ENCODE results near the gene KLK13. TPM values are rescaled to one million over a fixed set of nuclear protein-coding genes. Genes with fewer than 3 reads are reported as not detected.

The KLK13 gene
- polyA plus RNA-seq, 1 donor (not counting 4 experiments of a cell fraction or from before 2014, with no cell fraction given): 2.0 TPM

DNA sequence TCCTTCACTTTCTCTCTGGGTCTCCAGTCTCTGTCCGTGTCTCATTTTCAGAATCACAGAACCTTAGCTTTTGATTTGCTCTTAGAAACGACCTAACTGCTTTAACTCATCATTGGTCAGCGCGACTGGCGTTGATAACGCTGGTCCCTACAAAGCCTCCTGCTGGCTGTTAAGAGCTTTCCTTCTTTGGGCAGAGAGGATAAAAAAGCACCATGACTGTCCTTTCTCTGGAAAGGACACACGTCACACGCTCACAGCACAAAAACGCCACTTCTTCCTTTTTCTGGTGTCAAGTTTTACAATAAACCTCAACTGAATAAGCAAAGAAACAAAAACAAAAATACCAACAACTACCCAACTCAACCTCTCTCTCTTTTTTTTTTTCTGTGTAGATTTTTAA, 28.4 kb downstream of the KLK13 start:
- no peak for DNase-seq (ENCODE audit: low read depth, low spot score)
- no peak overlapping the region for H3K4me3 ChIP-seq (ENCODE audit: control insufficient read depth in 2 of 3, extremely low read depth in 1 of 3, insufficient read depth in 2 of 3, low read depth in 1 of 3, low read length in 3 of 3)
- H3K4me1 ChIP-seq (ENCODE audit: control insufficient read depth, extremely low read depth, insufficient read depth, low read length): peaks cover 2% of the 10 kb centered on the region
- no peaks in the 10 kb centered on the region for H3K79me2 ChIP-seq (ENCODE audit: control insufficient read depth, insufficient read depth, low read length)
- no peak overlapping the region for H2AFZ ChIP-seq (ENCODE audit: control insufficient read depth, low read length)
- H4K20me1 ChIP-seq (ENCODE audit: control insufficient read depth, extremely low read depth, insufficient read depth, low read length): no peaks in the 10 kb centered on the region
- H3K9me3 ChIP-seq (ENCODE audit: control insufficient read depth, low read depth, low read length): no peaks in the 10 kb centered on the region
- no peak overlapping the region for H3K9ac ChIP-seq (ENCODE audit: control insufficient read depth, extremely low read depth, insufficient read depth, low read length)
- no peaks in the 10 kb centered on the region for H3K36me3 ChIP-seq (ENCODE audit: control insufficient read depth in 2 of 2, extremely low read depth in 1 of 2, insufficient read depth in 2 of 2, low read length in 2 of 2)
- TF ChIP-seq EZH2 (IDR thresholded peaks at IDR 0.05; ENCODE audit: low read length): no peak
- TF ChIP-seq, protein P1, sequence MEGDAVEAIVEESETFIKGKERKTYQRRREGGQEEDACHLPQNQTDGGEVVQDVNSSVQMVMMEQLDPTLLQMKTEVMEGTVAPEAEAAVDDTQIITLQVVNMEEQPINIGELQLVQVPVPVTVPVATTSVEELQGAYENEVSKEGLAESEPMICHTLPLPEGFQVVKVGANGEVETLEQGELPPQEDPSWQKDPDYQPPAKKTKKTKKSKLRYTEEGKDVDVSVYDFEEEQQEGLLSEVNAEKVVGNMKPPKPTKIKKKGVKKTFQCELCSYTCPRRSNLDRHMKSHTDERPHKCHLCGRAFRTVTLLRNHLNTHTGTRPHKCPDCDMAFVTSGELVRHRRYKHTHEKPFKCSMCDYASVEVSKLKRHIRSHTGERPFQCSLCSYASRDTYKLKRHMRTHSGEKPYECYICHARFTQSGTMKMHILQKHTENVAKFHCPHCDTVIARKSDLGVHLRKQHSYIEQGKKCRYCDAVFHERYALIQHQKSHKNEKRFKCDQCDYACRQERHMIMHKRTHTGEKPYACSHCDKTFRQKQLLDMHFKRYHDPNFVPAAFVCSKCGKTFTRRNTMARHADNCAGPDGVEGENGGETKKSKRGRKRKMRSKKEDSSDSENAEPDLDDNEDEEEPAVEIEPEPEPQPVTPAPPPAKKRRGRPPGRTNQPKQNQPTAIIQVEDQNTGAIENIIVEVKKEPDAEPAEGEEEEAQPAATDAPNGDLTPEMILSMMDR (optimal IDR thresholded peaks at IDR 0.05 in 1 of 3, IDR thresholded peaks at IDR 0.05 in 1 of 3, conservative IDR thresholded peaks at IDR 0.05 in 1 of 3; ENCODE audit: extremely low read depth in 1 of 3, insufficient read depth in 2 of 3, low read length in 3 of 3): no peak
- H3K4me2 ChIP-seq (ENCODE audit: control insufficient read depth, extremely low read depth, insufficient read depth, low read depth, low read length): no peak overlapping the region
- FAIRE-seq: no peak
- peaks cover 3% of the 10 kb centered on the region for H3K27me3 ChIP-seq (ENCODE audit: control insufficient read depth, extremely low read depth, insufficient read depth, low read length)
- no peaks in the 10 kb centered on the region for H3K9me1 ChIP-seq (ENCODE audit: control insufficient read depth, extremely low read depth, insufficient read depth, low read length)
- dilution Hi-C loops (cut with MboI; ENCODE audit: extremely low pct_ligation_motif_present, low sequenced_read_pairs): no loop called here
- H3K27ac ChIP-seq (ENCODE audit: control insufficient read depth, insufficient read depth, low read length): no peak overlapping the region

DNA sequence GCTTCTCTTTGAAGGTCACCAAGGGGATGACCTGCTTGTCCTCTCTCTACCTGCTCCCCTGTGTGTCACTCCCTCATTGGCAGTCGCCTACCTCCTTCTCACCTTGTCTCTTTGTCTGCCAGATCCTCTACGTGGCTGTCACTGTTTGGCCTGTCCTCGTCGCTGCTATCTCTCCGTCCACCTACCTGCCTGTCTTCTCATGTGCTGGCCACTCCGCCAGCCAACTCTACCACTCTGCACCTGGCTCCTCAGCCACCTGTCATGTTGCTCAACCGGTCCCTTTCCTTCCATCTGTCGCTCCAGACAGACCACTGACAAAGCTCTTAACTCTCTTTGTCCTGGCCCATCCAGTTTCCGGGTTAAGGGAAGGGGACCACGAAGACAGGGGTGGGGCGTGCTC, 30.2 kb downstream of the KLK13 start, which contains the start of gene KLK12:
Gene KLK12 (minus strand): TSS at position 299 of the 400 bp plus-strand sequence. CDS start 381 bp downstream, outside the sequence.
- Histone ChIP-seq H3K4me3 (ENCODE audit: control insufficient read depth in 2 of 3, extremely low read depth in 1 of 3, insufficient read depth in 2 of 3, low read depth in 1 of 3, low read length in 3 of 3) (no peak within 1 kb of the TSS), H3K79me2 (ENCODE audit: control insufficient read depth, insufficient read depth, low read length) (no peaks in the 10 kb centered on the region), H3K9me3 (ENCODE audit: control insufficient read depth, low read depth, low read length) (no peaks in the 10 kb centered on the region), H3K9ac (ENCODE audit: control insufficient read depth, extremely low read depth, insufficient read depth, low read length) (no peak within 1 kb of the TSS), H3K4me2 (ENCODE audit: control insufficient read depth, extremely low read depth, insufficient read depth, low read depth, low read length) (no peak within 1 kb of the TSS), H3K9me1 (ENCODE audit: control insufficient read depth, extremely low read depth, insufficient read depth, low read length) (no peaks in the 10 kb centered on the region), H3K27me3 (ENCODE audit: control insufficient read depth, extremely low read depth, insufficient read depth, low read length) (peaks cover 3% of the 10 kb centered on the region), H3K4me1 (ENCODE audit: control insufficient read depth, extremely low read depth, insufficient read depth, low read length) (peaks cover 2% of the 10 kb centered on the region), H3K36me3 (ENCODE audit: control insufficient read depth in 2 of 2, extremely low read depth in 1 of 2, insufficient read depth in 2 of 2, low read length in 2 of 2) (no peaks in the 10 kb centered on the region), H2AFZ (ENCODE audit: control insufficient read depth, low read length) (no peak within 1 kb of the TSS), H3K27ac (ENCODE audit: control insufficient read depth, insufficient read depth, low read length) (no peak within 1 kb of the TSS), H4K20me1 (ENCODE audit: control insufficient read depth, extremely low read depth, insufficient read depth, low read length) (no peaks in the 10 kb centered on the region)
- no peak for FAIRE-seq
- no peak for TF ChIP-seq EZH2 (IDR thresholded peaks at IDR 0.05; ENCODE audit: low read length)
- TF ChIP-seq, protein P1 (optimal IDR thresholded peaks at IDR 0.05 in 1 of 3, IDR thresholded peaks at IDR 0.05 in 1 of 3, conservative IDR thresholded peaks at IDR 0.05 in 1 of 3; ENCODE audit: extremely low read depth in 1 of 3, insufficient read depth in 2 of 3, low read length in 3 of 3): no peak
- DNase-seq (ENCODE audit: low read depth, low spot score): no peak
- dilution Hi-C loops (cut with MboI; ENCODE audit: extremely low pct_ligation_motif_present, low sequenced_read_pairs): no loop called here

All from keratinocyte (primary cell).